B cell (primary cell): Measurements from ENCODE around the gene KIF26B.

Experiments used
- CTCF ChIP-seq: fragments of 200-600 bp; IDR thresholded peaks from one replicate; pipeline ENCODE4 v1.8.0; 2022; ENCODE audit warnings: antibody characterized with exemption, mild to moderate bottlenecking
- EZH2 ChIP-seq: IDR thresholded peaks from 2 replicates; pipeline ENCODE4 v1.6.1; 2012; ENCODE audit warnings: borderline replicate concordance, low read depth, mild to moderate bottlenecking, moderate library complexity, low read length; ENCODE audit not compliant: insufficient read depth, poor library complexity, severe bottlenecking

GRCh38 chr1:245222931-245223595 lies 68.3 kb downstream of the KIF26B start:
- TF ChIP-seq CTCF (no peak), EZH2 (no peak)
